CD4-positive, alpha-beta T cell treated with Interleukin-6 for 4 hours (primary cell): ENCODE data around the gene TKT.

ENCODE experiments used
- DNase-seq: peaks from one replicate; pipeline ENCODE4 v3.0.0-alpha.2; 2020; ENCODE audit warnings: mixed read lengths

The TKT gene

DNA sequence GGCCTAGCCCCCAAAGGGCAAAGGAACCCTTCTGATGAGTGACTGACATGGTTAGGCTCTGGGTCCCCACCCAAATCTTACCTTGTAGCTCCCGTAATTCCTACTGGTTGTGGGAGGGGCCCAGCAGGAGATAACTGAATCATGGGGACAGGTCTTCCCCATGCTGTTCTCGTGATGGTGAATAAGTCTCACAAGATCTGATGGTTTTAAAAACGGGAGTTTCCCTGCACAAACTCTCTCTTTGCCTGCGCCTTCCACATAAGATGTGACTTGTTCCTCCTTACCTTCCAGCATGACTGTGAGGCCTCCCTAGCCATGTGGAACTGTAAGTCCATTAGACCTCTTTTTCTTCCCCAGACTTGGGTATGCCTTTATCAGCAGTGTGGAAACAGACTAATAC is 16.9 kb downstream of the TKT start:
- no peak for DNase-seq

- DNase-seq, result no peak
These were observed 17.6 kb downstream of the TKT start for GRCh38 chr3:53238051-53238850.

DNA sequence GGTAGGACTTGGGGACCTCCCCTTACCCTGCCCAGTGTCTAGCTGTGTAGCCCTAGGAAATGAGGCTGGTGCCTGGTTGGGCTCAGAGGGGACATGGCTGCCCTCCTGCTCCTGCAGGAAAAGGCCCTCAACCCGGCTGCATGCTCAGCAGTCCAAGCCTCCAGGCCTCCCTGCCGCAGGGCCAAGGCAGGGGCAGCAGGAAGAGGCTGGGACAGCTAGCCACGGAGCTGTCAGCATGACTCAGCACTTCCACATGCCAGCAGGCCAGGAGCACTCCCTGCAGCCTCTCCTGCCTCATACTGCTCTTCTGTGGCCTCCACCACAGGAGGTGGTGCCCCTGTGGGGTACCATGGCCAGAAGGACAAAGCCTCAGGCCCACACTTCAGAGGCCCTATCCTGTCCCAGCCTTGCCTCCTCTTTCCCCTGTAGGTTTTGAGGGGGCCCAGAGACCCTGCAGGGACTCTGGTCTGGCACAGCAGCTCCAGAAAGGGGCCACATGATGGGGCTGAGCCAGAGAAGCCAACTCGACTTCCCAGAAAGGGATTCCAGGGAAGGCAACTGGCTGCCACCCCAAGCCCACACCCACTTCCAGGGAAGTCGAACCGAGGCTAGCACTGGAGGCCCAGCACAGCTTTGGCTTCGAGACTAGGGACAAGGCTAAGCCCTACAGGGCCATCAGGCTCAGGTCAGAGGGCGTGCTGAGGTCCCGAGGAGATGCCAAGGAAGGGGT is 19.5 kb downstream of the TKT start:
- no peak for DNase-seq

GRCh38 chr3:53235545-53235944 is 20.3 kb downstream of the TKT start:
- DNase-seq, result no peak

DNA sequence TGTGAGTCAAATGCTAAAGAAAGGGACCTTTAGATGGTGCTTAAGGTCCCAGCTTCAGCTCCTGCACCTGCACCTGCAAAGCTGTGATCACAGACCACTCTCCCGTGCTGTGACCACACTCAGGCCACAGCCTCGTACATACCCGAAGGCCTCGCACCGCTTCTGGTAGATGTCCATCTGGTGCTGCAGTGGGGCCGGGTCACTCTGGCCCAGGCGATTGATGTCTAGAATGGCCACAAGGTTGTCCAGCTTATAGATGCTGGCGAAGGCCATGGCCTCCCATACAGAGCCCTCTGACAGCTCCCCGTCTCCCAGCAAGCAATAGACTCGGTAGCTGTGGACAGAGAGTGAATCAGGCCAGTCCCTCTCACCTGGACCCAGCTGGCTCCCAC is 21.0 kb downstream of the TKT start:
- no peak for DNase-seq

DNA sequence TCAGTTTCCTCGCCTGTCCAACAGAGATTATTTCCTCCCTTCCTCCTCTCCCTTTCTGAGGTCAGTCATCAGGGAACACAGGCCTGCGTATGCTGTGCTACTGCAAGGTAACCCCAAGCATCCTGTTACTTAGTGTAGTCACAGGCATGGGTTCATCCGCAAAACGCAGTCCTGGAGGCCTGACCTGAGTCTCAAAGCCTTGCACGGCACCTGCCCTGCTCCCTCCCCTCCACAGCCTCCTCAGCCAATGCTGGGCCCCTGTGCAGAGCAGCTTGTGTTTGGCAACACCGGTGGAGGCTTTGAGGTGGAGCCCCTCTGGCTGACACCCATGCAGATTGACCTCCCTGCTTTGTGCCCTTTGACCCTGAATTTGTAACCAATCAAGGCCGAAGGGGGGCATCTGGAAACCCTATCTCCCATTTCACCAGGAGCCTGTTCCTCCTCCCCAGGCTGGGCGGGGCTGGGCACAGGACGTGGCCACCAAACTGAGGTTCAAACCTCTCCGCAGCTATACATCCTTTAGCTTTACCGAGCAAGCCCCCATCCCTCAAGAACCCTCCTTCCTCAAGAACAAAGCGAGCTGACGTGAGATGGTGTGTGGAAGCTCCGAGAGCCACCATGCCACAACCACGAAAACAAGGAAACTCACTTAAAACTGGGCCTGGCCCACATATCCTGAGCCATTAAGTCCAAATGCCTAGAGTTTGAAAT is 21.5 kb downstream of the TKT start:
- no peak for DNase-seq

DNA sequence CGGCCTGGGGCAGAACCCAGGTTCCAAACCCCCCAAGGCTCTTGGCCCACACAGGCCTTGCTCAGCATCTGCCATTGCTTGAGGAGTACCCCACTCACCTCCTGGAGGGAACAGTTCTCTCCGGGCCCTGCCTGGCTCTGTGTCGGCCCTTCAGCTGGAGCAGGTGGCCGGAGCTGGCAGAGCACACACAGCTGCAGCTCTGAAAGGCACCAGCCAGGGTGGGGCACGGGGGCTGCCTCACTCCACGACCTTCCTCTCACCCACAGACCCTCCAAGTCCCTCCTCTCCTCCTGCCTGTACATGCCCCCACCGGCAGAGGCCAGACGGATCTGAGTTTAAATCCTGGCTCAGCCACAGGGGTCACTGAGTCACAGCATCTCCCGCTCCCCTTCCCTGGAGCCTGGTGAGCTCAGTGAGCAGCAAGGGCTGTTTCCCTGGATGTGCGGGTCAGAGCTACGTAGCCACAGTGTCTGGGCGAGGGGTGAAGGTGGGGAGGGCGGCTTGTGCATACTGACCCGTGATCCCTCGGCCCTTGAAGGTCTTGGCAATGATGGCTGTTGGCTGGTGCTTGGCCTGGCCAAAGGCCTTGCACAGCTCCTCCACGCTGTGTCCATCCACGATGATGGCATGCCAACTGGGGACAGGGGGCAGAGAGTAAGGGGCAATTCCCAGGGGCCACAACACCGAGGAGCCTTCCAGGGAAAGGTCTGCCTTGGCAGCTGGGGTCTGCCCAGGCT is 23.0 kb downstream of the TKT start:
- no peak for DNase-seq

DNA sequence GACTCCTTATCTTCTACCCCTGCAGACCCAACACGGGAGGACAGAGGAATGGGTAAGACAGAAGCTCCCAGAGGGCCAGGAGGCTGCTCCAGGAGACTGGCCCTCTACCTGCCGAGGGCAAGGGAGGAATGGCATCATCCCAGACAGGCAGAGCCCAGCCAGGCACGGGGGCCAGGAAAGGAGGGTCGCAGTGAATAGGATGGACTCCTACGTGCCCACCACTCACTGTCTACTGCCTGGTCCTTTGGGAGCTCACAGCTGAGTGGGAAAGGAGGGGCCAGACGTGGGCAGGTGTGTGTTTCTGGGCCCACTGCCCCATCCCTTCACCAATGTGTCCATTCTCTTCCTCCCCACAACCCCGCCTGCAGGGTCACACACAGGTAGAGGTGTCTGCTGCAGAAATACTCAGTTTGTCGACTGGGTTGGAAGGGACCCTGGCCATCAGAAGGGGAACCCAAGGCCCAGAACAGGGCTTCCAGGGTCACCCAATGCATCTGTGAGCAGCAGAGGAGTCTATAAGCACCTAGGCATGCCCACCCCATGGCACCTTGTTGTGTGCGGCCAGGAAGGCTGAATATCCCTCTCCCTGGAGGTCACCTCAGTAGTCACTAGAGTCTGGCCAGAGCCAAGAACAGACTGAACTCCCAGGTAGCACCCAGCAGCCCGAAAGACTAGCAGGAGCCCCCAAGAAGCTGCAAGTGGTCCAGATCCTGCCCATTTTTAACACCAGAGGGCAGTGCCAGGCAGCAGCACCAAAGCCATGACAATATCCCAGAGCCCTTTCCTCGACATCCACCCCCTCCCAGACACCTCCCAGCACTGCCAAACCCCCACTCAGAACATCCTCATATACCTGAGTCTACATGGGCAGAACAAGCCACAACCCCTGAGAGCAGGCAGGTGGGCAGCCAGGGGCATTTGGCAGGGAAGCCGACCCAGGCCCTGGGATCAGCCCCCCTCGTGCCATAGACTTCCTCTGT is 24.0 kb downstream of the TKT start:
- DNase-seq, result no peak

- no peak for DNase-seq
These were observed 25.0 kb downstream of the TKT start for GRCh38 chr3:53230789-53231188.

GRCh38 chr3:53230041-53230621 is 25.7 kb downstream of the TKT start:
- DNase-seq, result no peak

DNA sequence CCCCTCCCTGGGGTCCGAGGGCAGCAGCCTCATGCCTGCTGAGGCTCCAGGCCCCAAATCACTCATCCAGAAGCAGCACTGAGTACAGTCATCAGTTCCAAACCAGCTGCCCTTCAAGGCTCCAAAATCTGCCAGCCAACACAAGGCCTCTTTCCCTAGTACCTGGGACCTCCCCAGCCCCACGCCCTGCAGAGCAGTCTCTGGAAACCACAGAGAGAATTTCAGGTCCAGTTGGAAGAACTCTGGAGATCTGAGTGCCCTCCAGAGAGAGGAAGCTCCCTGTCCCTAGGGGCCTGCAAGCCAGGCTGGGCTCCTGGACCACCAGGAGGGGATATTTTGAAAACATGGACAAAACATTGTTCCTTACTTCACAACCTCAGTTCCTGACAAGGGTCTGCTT is 26.2 kb downstream of the TKT start:
- DNase-seq, result no peak

GRCh38 chr3:53229171-53229570 is 26.7 kb downstream of the TKT start:
- DNase-seq, result no peak

DNA sequence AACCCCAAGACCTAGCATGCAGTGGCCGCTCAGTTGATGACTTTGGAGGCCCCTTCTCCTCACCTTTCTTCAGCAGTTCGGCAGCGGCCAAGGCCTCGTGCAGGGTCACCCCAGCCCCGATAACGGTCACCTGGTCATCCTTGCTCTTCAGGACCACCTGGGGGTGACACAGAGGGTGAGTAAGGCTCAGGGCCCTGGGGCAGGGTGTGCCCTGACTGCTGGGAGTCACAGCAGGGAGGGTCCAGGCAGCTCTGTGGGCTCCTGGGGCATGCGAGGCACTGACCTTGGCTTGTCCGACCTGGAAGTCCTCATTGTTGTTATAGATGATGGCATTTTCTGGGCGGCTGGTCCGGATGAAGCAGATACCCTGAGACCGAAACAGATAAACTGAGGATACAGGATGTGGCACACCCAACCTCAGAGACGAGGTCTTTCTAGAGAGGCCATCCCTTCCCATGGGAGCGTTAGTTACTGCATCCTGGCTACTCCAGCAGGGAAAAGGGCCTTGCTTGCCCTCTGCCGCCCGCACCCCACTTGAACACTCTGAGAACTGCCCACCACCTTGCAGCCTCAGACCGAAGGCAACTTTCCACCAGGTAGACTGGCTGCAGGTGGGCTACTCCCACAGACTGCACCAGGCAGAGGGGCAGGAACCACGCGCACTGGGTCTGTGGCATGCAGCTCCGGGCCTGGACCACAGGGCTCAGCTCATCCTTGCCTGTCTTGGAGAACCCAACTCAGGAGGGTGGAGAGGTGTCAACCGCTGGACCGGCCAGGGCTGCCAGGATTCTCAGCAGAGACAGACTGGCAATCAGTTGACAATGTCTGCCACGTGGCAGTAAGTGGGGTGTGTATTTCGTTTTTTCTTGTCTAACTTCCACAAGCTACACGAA is 27.6 kb downstream of the TKT start:
- DNase-seq, result no peak

- no peak for DNase-seq
These were observed 28.9 kb downstream of the TKT start for GRCh38 chr3:53226841-53227407.

GRCh38 chr3:53226142-53226840 is 29.5 kb downstream of the TKT start:
- DNase-seq, result no peak

DNA sequence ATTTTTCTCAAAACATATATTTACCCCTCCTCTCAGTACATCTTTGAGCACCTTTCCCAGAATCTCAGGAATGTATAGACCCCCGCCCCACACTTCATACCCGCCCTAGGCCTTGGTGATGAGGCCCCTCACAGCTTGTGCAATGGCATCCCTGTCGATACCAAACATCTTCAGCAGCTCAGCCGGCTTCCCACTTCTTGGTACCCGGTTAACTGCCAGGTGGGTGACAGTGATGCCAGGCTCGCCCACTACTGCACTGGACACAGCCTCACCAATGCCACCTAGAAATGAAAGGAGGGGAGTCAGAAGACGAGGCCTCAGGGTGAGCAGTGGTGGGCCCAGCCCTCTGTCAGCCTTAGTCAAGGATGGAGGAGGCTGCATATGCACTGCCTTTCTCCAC is 30.2 kb downstream of the TKT start:
- no peak for DNase-seq

- no peak for DNase-seq
These were observed 30.6 kb downstream of the TKT start for GRCh38 chr3:53225181-53225580.

DNA sequence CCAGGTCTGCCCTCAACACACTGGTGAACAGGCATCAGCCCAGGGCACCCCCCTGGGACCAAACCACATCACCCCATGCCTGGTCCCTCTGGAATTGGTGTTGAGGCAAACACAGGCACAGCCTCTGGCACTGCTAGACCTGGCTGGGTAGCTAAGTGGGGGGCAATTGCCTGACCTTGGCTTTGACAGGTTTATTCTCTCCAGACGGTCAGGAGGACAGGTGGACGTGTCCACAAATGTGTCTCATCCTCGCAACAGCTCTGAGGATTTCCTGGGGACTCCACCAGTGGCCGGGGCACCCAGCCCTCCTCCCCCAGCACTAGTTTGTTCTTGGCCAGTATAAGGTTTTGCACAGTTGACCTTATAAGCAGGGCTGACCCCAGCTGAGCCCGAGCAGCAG is 31.3 kb downstream of the TKT start:
- no peak for DNase-seq

GRCh38 chr3:53224026-53224425 is 31.8 kb downstream of the TKT start:
- DNase-seq, result no peak
